GM12892 (cell line): ENCODE data around the gene CASP8AP2.
"Not testable (repeated sequence)": the region's sequence is repeated elsewhere in the genome, so short reads cannot be mapped to it uniquely, and the experiment has no call there.

Source experiments
- DNase-seq: peaks from one replicate; pipeline ENCODE4 v3.0.0; 2011; ENCODE audit not compliant: insufficient read length
- FAIRE-seq: peaks from 2 replicates; lab custom pipeline; 2011; peaks lifted over from hg19 to GRCh38; lab: Jason Lieb, UNC
- POLR2A ChIP-seq: IDR thresholded peaks from 2 replicates; pipeline ENCODE4 v1.6.1; 2011; ENCODE audit warnings: low read depth, low read length, control low read depth
- POLR2AphosphoS5 ChIP-seq: IDR thresholded peaks from 2 replicates; pipeline ENCODE4 v1.6.1; 2011; ENCODE audit warnings: low read depth, low read length, control low read depth
- TAF1 ChIP-seq: IDR thresholded peaks from 2 replicates; pipeline ENCODE4 v1.6.1; 2011; ENCODE audit warnings: low read depth, mild to moderate bottlenecking, control low read depth, low read length, borderline replicate concordance

CASP8AP2 gene

GRCh38 chr6:89830170-89830809 lies 610 bp downstream of the CASP8AP2 start:
- DNase-seq (no peak), FAIRE-seq (no peak)
- TF ChIP-seq POLR2AphosphoS5, result no peak
- TF ChIP-seq POLR2A, result no peak
- TF ChIP-seq TAF1, result no peak

GRCh38 chr6:89834884-89835792 lies 5.5 kb downstream of the CASP8AP2 start:
- DNase-seq, result no peak
- peak; percentile 88 for FAIRE-seq

GRCh38 chr6:89836639-89837222 lies 7.1 kb downstream of the CASP8AP2 start:
- FAIRE-seq (no peak), DNase-seq (no peak)
- TF ChIP-seq POLR2A (no peak), TAF1 (no peak), POLR2AphosphoS5 (no peak)

More at GRCh38 chr6:89834884-89835792, 5.5 kb downstream of the CASP8AP2 start:
- no peak for TF ChIP-seq POLR2A
- TF ChIP-seq POLR2AphosphoS5, result no peak
- no peak for TF ChIP-seq TAF1

GRCh38 chr6:89840538-89840937 lies 10.9 kb downstream of the CASP8AP2 start:
- DNase-seq (no peak), FAIRE-seq (no peak)
- TF ChIP-seq POLR2AphosphoS5, result no peak
- no peak for TF ChIP-seq POLR2A
- no peak for TF ChIP-seq TAF1

- no peak for TF ChIP-seq TAF1
- no peak for TF ChIP-seq POLR2A
- DNase-seq (no peak), FAIRE-seq (no peak)
Measured at GRCh38 chr6:89842228-89842627, 12.5 kb downstream of the CASP8AP2 start.

GRCh38 chr6:89843070-89843469 lies 13.4 kb downstream of the CASP8AP2 start:
- DNase-seq (no peak), FAIRE-seq (no peak)
- TF ChIP-seq POLR2AphosphoS5, result no peak
- TF ChIP-seq POLR2A, result no peak
- no peak for TF ChIP-seq TAF1

GRCh38 chr6:89847513-89847912 lies 17.8 kb downstream of the CASP8AP2 start:
- DNase-seq, FAIRE-seq: not testable (repeated sequence)

- FAIRE-seq (no peak), DNase-seq (no peak)
- TF ChIP-seq TAF1, result no peak
- no peak for TF ChIP-seq POLR2AphosphoS5
- no peak for TF ChIP-seq POLR2A
Measured at GRCh38 chr6:89853068-89853467, 23.4 kb downstream of the CASP8AP2 start.

GRCh38 chr6:89858041-89858440 lies 28.4 kb downstream of the CASP8AP2 start:
- TF ChIP-seq TAF1 (no peak), POLR2A (no peak), POLR2AphosphoS5 (no peak)
- FAIRE-seq (no peak), DNase-seq (no peak)

- no peak for DNase-seq
- FAIRE-seq, result no peak
- TF ChIP-seq POLR2A (no peak), TAF1 (no peak), POLR2AphosphoS5 (no peak)
Measured at GRCh38 chr6:89859744-89860143, 30.1 kb downstream of the CASP8AP2 start.

GRCh38 chr6:89862273-89862672 lies 32.6 kb downstream of the CASP8AP2 start:
- no peak for TF ChIP-seq TAF1
- TF ChIP-seq POLR2A, result no peak
- DNase-seq (no peak), FAIRE-seq (no peak)
